ENCODE results near the gene CD163L1. TPM values are rescaled to one million over a fixed set of nuclear protein-coding genes. Genes with fewer than 3 reads are reported as not detected.

The CD163L1 gene
- total and polyA plus RNA-seq, 9 of the 15 experiments (the other 6 are each of a cell fraction or from before 2014, with no cell fraction given): 0.54 to 9.2 (median 2.0) TPM

- TF ChIP-seq SOX6 (IDR thresholded peaks at IDR 0.05) (peak; percentile 61), CHD2 (IDR thresholded peaks at IDR 0.05; ENCODE audit: low read depth, low read length) (no peak), MNT (conservative IDR thresholded peaks at IDR 0.05) (peak in 1 of 2 experiments; percentile 60; a peak in 2 of 4 replicates), POU5F1 (IDR thresholded peaks at IDR 0.05; ENCODE audit: borderline replicate concordance, low read depth, low read length, partially characterized antibody) (no peak), HEY1 (CRISPR knock-in tag; IDR thresholded peaks at IDR 0.05; ENCODE audit: borderline replicate concordance) (no peak), SIRT6 (IDR thresholded peaks at IDR 0.05; ENCODE audit: low read depth, low read length) (no peak), EGR1 (conservative IDR thresholded peaks at IDR 0.05) (no peak), MYC (IDR thresholded peaks at IDR 0.05; ENCODE audit: low read depth, low read length) (peak; percentile 41; the same call in 1 of the 2 replicates), MYC (CRISPR knock-in tag; IDR thresholded peaks at IDR 0.05; ENCODE audit: borderline replicate concordance, low read depth) (no peak), ARID2 (IDR thresholded peaks at IDR 0.05) (no peak), RBM22 (IDR thresholded peaks at IDR 0.05; ENCODE audit: low read depth, low read length, poor library complexity, severe bottlenecking) (no peak), KLF10 (CRISPR knock-in tag; IDR thresholded peaks at IDR 0.05) (no peak), DDX20 (tag; IDR thresholded peaks at IDR 0.05; ENCODE audit: low read depth) (no peak), CBFA2T3 (IDR thresholded peaks at IDR 0.05) (no peak)
- TF ChIP-seq, protein P1, sequence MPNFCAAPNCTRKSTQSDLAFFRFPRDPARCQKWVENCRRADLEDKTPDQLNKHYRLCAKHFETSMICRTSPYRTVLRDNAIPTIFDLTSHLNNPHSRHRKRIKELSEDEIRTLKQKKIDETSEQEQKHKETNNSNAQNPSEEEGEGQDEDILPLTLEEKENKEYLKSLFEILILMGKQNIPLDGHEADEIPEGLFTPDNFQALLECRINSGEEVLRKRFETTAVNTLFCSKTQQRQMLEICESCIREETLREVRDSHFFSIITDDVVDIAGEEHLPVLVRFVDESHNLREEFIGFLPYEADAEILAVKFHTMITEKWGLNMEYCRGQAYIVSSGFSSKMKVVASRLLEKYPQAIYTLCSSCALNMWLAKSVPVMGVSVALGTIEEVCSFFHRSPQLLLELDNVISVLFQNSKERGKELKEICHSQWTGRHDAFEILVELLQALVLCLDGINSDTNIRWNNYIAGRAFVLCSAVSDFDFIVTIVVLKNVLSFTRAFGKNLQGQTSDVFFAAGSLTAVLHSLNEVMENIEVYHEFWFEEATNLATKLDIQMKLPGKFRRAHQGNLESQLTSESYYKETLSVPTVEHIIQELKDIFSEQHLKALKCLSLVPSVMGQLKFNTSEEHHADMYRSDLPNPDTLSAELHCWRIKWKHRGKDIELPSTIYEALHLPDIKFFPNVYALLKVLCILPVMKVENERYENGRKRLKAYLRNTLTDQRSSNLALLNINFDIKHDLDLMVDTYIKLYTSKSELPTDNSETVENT (CRISPR knock-in tag; IDR thresholded peaks at IDR 0.05): peak; percentile 72
- TF ChIP-seq, protein P2, sequence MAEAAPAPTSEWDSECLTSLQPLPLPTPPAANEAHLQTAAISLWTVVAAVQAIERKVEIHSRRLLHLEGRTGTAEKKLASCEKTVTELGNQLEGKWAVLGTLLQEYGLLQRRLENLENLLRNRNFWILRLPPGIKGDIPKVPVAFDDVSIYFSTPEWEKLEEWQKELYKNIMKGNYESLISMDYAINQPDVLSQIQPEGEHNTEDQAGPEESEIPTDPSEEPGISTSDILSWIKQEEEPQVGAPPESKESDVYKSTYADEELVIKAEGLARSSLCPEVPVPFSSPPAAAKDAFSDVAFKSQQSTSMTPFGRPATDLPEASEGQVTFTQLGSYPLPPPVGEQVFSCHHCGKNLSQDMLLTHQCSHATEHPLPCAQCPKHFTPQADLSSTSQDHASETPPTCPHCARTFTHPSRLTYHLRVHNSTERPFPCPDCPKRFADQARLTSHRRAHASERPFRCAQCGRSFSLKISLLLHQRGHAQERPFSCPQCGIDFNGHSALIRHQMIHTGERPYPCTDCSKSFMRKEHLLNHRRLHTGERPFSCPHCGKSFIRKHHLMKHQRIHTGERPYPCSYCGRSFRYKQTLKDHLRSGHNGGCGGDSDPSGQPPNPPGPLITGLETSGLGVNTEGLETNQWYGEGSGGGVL (CRISPR knock-in tag; IDR thresholded peaks at IDR 0.05): no peak
- TF ChIP-seq, protein P3, sequence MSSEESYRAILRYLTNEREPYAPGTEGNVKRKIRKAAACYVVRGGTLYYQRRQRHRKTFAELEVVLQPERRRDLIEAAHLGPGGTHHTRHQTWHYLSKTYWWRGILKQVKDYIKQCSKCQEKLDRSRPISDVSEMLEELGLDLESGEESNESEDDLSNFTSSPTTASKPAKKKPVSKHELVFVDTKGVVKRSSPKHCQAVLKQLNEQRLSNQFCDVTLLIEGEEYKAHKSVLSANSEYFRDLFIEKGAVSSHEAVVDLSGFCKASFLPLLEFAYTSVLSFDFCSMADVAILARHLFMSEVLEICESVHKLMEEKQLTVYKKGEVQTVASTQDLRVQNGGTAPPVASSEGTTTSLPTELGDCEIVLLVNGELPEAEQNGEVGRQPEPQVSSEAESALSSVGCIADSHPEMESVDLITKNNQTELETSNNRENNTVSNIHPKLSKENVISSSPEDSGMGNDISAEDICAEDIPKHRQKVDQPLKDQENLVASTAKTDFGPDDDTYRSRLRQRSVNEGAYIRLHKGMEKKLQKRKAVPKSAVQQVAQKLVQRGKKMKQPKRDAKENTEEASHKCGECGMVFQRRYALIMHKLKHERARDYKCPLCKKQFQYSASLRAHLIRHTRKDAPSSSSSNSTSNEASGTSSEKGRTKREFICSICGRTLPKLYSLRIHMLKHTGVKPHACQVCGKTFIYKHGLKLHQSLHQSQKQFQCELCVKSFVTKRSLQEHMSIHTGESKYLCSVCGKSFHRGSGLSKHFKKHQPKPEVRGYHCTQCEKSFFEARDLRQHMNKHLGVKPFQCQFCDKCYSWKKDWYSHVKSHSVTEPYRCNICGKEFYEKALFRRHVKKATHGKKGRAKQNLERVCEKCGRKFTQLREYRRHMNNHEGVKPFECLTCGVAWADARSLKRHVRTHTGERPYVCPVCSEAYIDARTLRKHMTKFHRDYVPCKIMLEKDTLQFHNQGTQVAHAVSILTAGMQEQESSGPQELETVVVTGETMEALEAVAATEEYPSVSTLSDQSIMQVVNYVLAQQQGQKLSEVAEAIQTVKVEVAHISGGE (CRISPR knock-in tag; IDR thresholded peaks at IDR 0.05): peak; percentile 51 to 95 (median 78); a peak in 5 of 6 replicates
Measured at GRCh38 chr12:7439579-7440505, 4.1 kb downstream of the CD163L1 start (continued).

Measured in K562 (cell line).